Ovary (tissue), 9 donors: ENCODE results near the gene EPS8. TPM values are rescaled to one million over a fixed set of nuclear protein-coding genes. Genes with fewer than 3 reads are reported as not detected.
"Not testable (repeated sequence)": the region's sequence is repeated elsewhere in the genome, so short reads cannot be mapped to it uniquely, and the experiment has no call there.

Source experiments
- DNase-seq, 5 donors: peaks; one replicate each; pipeline ENCODE4 v3.0.0-alpha.2; 2019 to 2020
- H3K27ac ChIP-seq, 2 donors: fragments of 200-600 bp; one replicate each; pipeline versions ENCODE4 v1.5.1 to v1.8.0; 2019 to 2022
- H3K27me3 ChIP-seq: fragments of 200-600 bp; one replicate; pipeline ENCODE4 v1.8.0; 2022
- H3K36me3 ChIP-seq: fragments of 200-600 bp; sonication (generic); one replicate; pipeline ENCODE4 v1.5.1; 2019
- H3K4me1 ChIP-seq: one replicate; pipeline ENCODE4 v1.8.1; 2013; ENCODE audit warnings: mild to moderate bottlenecking, moderate library complexity; ENCODE audit not compliant: insufficient read depth
- H3K4me3 ChIP-seq: fragments of 200-600 bp; sonication (generic); one replicate; pipeline ENCODE4 v1.5.1; 2017
- H3K9me3 ChIP-seq, 2 donors: fragments of 200-600 bp in 1 of 2; sonication (generic) in 1 of 2; one replicate each; pipeline versions ENCODE4 v1.5.1 to v1.8.1; 2013 to 2019; ENCODE audit warnings: mild to moderate bottlenecking in 1 of 2, moderate library complexity in 1 of 2
- CTCF ChIP-seq, 3 donors: fragments of 450-650 bp in 2 of 3; fragments of 200-600 bp in 1 of 3; IDR thresholded peaks; one replicate each; pipeline versions ENCODE4 v1.5.1 to v1.8.0; 2016 to 2022; ENCODE audit warnings: antibody characterized with exemption in 3 of 3, mild to moderate bottlenecking in 1 of 3
- EP300 ChIP-seq: sonication (generic); formaldehyde crosslinking; IDR thresholded peaks from one replicate; pipeline ENCODE4 v1.6.1; 2017; ENCODE audit warnings: antibody characterized with exemption
- POLR2A ChIP-seq: fragments of 450-650 bp; IDR thresholded peaks from one replicate; pipeline ENCODE4 v1.6.1; 2017; ENCODE audit warnings: antibody characterized with exemption, mild to moderate bottlenecking, moderate library complexity
- WGBS, 3 donors: extraction: QIAGEN DNeasy Blood & Tissue Kit in 1 of 3; methylation state at CpG; one replicate each; pipeline versions ENCODE4 v1.1.5 to v1.1.7; 2013 to 2017; 5-methylcytosine and 5-hydroxymethylcytosine counted together
- intact Hi-C, 4 donors: fragments of 100-400 bp; cut with DNase I; formaldehyde crosslinking; loops; one replicate each; pipeline versions ENCODE4 v1.11.0 to v1.15.1; 2022 to 2023
- polyA plus RNA-seq, 2 donors: library from polyadenylated mRNA; stranded (reverse); fragments of 200-250 nt in 1 of 2; fragments of 350-450 nt in 1 of 2; fragmentation: Illumina TruSeq in 1 of 2; extraction: RNeasy Lipid Tissue Mini Kit (QIAGEN cat#74804) in 1 of 2; gene quantifications; one replicate each; pipeline ENCODE4 v1.2.3, GENCODE V29; 2013 to 2014
- total RNA-seq, 7 donors: library from RNA; depleted of rRNA in 2 of 7; stranded (reverse); fragments of >200 nt in 2 of 7; fragmentation: NEBNext Ultra II Directional in 3 of 7; extraction: Animal tissue kit (Norgen Biotek cat#: 25700) in 3 of 7; gene quantifications; one replicate each; pipeline versions ENCODE4 v1.1.0 to v1.2.4, GENCODE V29; 2016 to 2023
- donor health status: DM: no; HTN: no; CAD: no; lungs with moderate emphysema.
- donor health status: DM: no; HTN: no; CAD: no.
- donor health status: Bipolar disorder and iron deficiency.
- donor health status: DM: yes; HTN: yes; CAD: no.
- donor health status: DM: no; HTN: no; CAD: no.
- donor health status: DM: yes; HTN: yes; CAD: no.

Gene EPS8
- total and polyA plus RNA-seq, 9 donors: 56.2 to 94.9 (median 77.4) TPM

GRCh38 chr12:15751741-15752140 lies 37.4 kb downstream of the EPS8 start:
- TF ChIP-seq EP300 (no peak), POLR2A (no peak), CTCF (IDR thresholded peaks at IDR 0.05) (no peak)
- H3K36me3 ChIP-seq: no peaks in the 10 kb centered on the region
- H3K27me3 ChIP-seq: no peaks in the 10 kb centered on the region
- intact Hi-C loops: no loop called here
- no peak overlapping the region for H3K27ac ChIP-seq
- 76 to 88% (median 78%) methylated on average over 2 of the region's 2 CpGs for WGBS, 3 donors
- peaks cover 8% of the 10 kb centered on the region for H3K4me1 ChIP-seq
- DNase-seq: no peak
- no peak overlapping the region for H3K4me3 ChIP-seq
- H3K9me3 ChIP-seq: no peaks in the 10 kb centered on the region

- H3K4me1 ChIP-seq: peaks cover 8% of the 10 kb centered on the region
- no peak overlapping the region for H3K4me3 ChIP-seq
- intact Hi-C loops: no loop called here
- no peaks in the 10 kb centered on the region for H3K36me3 ChIP-seq
- WGBS, 3 donors: 68 to 77% (median 68%) methylated on average over 4 of the region's 4 CpGs
- TF ChIP-seq EP300 (no peak), POLR2A (no peak), CTCF (IDR thresholded peaks at IDR 0.05) (no peak)
- no peaks in the 10 kb centered on the region for H3K9me3 ChIP-seq
- no peaks in the 10 kb centered on the region for H3K27me3 ChIP-seq
- DNase-seq: no peak
- H3K27ac ChIP-seq: no peak overlapping the region
Observed at GRCh38 chr12:15749937-15750336, 39.3 kb downstream of the EPS8 start.

GRCh38 chr12:15741870-15742269 lies 47.3 kb downstream of the EPS8 start:
- WGBS, 3 donors: 98 to 100% (median 99%) methylated on average over 3 of the region's 3 CpGs

GRCh38 chr12:15741082-15741481 lies 48.1 kb downstream of the EPS8 start:
- WGBS, 3 donors: 96 to 98% (median 97%) methylated on average over 2 of the region's 2 CpGs
- TF ChIP-seq EP300: no peak
- no peak for TF ChIP-seq CTCF (IDR thresholded peaks at IDR 0.05)
- TF ChIP-seq POLR2A: no peak
- Histone ChIP-seq H3K4me3 (no peak overlapping the region), H3K4me1 (peaks cover 5% of the 10 kb centered on the region), H3K36me3 (no peaks in the 10 kb centered on the region), H3K9me3 (no peaks in the 10 kb centered on the region), H3K27me3 (no peaks in the 10 kb centered on the region), H3K27ac (no peak overlapping the region)
- intact Hi-C loops: no loop called here
- DNase-seq: no peak

More at GRCh38 chr12:15741870-15742269, 47.3 kb downstream of the EPS8 start:
- intact Hi-C loops, DNase-seq, H3K36me3 ChIP-seq, H3K27ac ChIP-seq, H3K27me3 ChIP-seq, H3K4me1 ChIP-seq, H3K4me3 ChIP-seq, H3K9me3 ChIP-seq: not testable (repeated sequence)

- H3K36me3 ChIP-seq: not testable (repeated sequence)
Observed at GRCh38 chr12:15740389-15740788, 48.8 kb downstream of the EPS8 start.

More at GRCh38 chr12:15740389-15740788, 48.8 kb downstream of the EPS8 start:
- H3K9me3 ChIP-seq, H3K27ac ChIP-seq, H3K4me3 ChIP-seq, H3K27me3 ChIP-seq, DNase-seq, H3K4me1 ChIP-seq, intact Hi-C loops: not testable (repeated sequence)
- WGBS, 3 donors: 94 to 99% (median 98%) methylated on average over 5 of the region's 5 CpGs
